Kidney capillary endothelial cell (primary cell): ENCODE data around the gene FAM20C.
"Not testable (repeated sequence)": the region's sequence is repeated elsewhere in the genome, so short reads cannot be mapped to it uniquely, and the experiment has no call there.

Experiments
- DNase-seq: peaks from one replicate; pipeline ENCODE4 v3.0.0-alpha.2; 2018; ENCODE audit warnings: low spot score

FAM20C gene

DNA sequence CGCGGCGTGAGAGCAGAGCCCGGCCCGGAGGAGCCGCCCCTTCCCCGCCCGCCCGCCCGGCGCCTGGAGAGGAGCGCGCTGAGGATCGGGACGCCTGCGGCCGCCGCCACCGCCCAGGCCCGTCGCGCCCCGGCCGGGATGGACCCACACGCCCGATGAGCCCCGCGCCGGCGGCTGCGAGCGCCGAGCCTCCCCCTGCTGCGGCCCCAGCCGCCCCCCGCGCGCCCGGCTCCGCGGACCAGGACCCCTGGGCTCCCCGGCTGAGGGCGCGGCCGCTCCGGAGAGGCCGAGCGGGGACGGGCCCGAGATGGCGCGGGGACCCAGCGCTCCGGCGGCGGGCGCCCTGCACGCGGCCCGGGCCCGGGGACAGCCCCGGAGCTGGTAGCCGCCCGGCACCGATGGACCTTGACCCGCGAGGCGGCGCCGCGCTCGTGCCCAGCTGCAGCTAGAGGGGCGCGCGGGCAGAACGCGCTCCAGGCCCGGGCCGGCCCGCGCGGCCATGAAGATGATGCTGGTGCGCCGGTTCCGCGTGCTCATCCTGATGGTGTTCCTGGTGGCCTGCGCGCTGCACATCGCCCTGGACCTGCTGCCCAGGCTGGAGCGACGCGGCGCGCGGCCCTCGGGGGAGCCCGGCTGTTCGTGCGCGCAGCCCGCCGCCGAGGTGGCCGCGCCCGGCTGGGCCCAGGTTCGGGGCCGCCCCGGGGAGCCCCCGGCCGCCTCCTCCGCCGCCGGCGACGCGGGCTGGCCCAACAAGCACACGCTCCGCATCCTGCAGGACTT is 520 bp downstream of the FAM20C start:
- no peak for DNase-seq

DNA sequence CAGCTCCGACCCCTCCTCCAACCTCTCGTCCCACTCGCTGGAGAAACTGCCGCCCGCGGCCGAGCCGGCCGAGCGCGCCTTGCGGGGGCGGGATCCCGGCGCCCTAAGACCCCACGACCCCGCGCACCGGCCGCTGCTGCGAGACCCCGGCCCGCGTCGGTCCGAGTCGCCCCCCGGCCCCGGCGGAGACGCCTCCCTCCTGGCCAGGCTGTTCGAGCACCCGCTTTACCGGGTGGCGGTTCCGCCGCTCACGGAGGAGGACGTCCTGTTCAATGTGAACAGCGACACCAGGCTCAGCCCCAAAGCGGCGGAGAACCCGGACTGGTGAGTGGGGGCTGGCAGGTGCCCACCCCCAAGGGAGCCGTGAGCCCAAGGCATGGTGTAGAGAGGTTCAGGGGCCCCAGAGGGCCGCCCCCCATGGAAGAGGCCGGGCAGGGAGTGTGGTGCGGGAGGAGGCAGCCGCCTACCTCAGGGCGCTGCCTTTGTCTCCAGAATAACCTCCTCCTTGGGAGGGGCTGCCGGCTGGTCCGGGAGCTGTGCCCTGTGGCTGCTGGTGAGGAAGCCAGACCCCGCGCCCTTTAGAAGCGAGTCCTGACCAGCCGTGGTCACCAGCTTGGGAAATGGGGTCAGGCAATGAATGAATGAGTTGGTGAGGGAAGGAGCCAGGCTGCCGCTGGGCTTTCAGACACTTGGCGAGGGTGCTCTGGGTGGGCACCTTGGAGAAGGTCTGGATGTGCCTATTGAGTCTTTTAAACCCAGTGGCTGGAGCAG is 1.3 kb downstream of the FAM20C start:
- no peak for DNase-seq

DNA sequence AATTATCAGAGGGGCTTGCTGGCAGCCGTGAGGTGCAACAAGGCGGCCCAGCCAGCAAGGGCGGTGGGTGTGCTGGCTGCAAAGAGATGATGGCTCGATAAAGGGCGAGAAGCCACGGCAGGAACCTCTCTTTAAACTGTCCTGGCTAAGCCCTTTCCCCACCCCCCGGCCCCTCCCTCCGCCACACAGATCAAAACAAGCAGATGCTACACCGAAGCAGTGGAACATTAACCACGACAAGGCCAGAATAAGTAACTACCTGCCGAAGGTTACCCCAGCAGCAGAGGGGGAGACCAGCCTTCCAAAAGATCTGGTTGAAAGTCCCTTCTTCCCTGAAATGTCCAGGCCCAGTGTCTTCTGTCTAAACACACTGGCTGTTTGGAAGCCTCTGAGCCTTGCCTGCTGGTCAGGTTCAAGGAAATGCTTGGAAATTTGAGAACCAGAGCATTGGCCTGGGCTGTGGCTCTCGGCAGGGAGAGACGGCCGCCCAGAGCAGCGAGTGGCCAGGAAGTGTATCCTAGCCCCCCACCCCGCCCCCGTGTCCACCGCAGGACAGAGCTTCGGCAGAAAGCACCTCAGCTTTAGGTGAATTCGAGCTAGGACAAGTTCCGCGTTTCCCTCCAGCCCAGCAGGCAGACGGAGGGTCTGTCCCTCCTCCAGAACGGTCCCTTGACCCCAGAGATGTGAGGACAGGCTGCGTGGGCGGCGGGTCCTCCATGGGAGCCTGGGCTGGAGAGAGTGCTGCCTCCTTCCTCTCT is 2.1 kb downstream of the FAM20C start:
- no peak for DNase-seq

DNA sequence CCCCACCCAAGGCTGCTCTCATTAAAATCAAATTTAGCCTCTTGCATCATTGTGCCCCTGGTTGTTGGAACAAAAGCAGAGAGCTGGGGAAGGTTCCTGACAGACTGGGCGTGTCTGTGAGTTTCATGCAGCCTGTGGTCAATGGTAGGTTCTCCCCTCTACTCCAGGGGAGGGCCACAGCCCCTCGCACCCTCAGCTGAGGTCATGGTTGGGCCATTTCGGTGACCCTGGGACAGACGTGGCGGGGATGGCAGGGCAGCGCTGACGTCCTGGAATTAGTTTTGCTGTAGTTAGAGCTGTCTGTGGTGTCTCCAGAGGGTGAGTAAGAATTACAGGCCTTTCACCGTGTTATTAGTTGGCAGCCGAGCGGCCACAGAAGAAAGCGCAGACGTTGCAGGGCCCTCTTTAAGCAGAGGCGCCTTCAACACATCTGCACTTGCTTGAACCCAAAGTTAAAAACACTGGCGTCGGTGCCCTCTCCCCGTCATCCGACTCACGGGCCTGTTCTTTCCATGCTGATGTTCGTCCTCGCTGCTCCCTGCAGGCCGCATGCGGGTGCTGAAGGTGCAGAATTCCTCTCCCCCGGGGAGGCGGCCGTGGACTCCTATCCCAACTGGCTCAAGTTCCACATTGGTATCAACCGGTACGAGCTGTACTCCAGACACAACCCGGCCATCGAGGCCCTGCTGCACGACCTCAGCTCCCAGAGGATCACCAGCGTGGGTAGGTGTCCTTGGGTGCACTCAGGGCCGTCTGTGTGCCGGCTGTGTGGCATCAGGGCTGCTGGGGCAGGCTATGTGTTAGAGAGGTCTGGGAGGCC is 2.8 kb downstream of the FAM20C start:
- no peak for DNase-seq

DNA sequence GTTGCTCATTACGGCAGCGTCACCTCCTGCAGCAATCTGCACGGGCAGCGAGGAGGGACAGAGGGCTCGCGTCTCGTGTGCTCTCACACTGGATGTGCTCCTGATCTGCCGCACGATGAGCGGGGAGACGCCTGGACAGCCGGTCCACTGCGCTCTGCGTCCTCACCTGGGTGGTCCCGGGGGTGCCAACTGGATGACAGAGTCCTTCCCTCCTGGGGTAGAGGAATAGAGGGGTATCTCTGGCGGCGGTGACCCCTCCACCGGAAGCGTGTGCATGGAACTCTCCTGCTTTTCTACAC is 3.4 kb downstream of the FAM20C start:
- no peak for DNase-seq

DNA sequence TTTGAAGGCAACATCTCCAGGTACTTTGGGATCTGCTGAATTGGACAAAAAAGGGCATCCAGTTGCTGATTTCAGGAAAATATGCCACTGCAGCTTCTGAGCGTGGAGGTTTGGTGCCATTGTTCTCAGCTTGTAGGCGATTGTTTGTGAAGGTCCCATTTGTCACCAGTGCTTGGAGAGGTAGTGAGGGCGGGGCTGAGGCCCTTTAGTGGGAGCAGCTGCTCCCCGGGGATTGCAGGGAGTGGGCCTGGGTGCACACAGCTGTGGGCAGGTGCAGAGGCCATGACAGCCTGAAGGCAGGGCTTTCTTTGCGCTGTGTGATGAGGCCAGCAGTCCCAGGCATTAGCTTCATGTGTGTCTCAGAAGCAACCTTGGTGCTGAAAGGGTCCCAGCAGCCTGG is 3.9 kb downstream of the FAM20C start:
- DNase-seq, result no peak

DNA sequence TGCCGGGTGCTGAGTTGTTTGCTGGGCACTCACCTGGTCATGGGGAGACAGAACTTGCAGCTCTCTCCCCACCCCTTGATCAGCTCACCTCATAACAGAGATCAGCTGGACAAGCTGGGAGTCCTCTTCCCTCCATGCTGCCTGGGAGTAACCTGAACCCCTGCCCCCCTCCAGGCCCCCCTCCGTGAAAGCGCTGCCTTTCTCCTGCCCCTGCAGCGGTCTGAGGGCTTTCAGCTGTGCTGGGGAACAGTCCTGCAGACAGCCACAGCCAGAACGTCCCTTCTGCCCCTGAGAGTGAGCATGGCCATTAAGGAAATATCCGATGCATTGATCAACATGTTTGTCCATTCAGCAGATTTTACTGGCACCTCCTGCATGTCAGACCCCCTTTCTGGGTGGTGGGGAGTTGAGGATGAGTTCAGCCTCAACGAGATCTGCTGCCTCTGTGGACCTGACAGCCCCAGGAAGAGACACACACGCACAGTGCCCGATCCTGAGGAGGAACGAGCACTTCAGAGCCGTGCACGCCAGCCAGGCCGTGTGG is 4.5 kb downstream of the FAM20C start:
- no peak for DNase-seq

DNA sequence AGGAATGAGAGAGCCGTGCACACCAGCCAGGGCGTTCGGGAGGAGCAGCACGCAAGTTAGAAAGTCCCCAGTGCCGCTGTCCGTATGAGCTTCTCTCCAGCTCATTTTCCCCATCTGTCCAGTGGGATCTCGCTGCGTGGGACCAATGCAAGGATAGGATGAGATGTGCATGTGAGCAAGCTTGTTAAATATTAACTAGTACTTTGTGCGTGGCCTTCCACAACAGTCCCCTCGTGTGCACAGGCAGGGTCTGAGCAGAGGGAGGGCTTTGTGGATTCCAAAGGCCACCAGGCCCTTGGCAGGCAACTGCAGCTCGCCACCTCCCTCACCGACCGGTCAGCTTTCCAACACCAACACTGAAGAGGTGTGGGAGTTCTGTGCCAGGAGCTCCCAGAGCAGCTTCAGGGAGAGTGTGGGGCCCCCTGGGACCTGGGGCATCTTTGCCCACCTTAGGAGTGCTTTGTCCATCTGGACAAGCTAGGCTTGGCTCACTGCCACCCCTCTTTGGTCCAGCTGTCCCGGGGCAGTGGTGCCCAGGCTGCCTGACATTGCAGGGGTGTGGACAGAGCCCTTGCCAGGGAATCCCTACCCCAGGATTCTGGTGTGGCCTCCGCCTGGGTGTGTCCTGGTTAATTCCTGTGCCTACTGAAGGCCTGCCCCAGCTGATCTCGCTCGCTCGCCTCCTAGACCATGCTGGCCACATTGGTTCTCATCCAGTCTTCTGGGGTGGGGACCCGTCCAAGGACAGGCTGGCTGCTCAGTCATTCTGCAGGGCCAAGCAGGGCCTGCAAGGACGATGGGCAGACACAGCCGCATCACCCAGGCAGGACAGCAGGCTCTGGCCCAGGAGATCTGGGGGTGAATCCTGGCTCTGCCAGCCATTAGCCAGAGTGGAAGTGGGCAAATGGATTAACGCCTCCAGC is 5.3 kb downstream of the FAM20C start:
- no peak for DNase-seq

DNA sequence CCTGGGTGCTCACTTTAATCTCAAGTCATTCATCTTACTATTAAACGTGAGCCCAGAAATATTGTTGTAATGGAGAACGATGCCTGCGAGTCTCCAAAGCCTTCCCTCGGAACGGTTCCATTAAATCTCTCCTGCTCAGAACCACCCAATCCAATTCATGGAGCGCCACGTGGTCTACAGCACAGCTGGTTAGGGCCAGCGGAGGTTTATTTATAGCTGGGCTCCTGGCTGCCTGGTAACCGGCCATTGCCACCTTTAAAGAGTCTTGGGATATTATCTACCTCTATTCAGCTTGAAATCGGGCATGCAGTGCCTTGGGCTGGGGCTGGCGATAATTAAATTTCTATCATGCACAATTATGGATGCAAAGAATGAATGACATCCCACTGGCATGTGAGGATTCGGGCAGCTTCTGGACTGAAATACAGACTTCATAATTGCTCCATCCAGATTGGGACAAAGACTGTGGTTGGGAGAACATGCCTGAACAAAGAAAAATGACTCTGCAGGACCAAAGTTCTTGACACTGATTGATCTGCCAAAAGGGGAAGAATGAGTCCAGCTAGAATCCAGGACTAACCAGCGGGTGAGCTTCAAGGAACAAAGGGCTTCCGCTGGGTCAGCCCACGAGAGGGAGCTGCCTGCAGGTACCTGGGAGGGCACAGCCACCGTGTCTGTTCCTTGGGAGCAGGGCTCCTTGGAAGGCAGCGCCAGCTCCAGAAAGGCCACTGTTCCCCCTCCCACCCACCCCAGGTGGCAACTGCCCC is 7.3 kb downstream of the FAM20C start:
- no peak for DNase-seq

DNA sequence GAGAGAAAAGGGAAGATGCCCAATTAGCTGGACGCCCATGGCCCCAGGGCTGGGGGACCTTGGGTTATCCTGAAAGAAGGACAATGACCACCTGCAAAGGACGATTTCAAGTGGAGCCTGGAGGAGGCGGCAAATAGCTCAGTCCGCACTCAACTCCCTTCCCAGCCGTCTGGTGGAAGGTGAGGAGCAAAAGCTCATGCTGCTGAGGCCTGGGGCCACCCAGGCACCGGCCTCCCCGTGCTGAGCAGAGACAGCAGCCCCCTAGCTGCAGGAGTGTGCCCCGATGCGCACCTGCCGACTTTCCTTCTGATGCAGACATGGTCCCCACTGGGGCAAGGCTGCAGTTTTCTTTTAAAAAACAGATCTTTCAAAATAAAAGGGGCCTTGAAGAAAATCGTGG is 7.9 kb downstream of the FAM20C start:
- no peak for DNase-seq

DNA sequence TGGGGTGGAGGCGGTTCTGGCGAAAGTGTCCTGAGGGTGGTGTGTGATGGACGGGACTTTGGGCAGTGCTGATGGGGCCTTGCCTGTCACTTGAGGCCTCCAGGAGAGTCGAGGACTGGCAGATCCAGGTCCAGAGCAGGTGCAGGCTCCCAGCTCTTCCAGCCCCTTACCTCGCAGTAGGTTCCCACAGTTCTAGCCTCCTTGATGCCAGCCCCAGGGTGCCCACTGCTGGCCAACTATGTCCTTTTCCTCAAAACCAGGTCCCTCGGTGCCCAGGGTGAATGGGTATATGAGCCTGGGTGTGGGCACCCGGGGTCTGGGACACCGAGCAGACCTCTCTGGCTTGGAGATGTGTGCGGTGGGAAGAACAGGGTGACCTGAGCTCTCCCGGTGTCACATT is 8.3 kb downstream of the FAM20C start:
- no peak for DNase-seq

DNA sequence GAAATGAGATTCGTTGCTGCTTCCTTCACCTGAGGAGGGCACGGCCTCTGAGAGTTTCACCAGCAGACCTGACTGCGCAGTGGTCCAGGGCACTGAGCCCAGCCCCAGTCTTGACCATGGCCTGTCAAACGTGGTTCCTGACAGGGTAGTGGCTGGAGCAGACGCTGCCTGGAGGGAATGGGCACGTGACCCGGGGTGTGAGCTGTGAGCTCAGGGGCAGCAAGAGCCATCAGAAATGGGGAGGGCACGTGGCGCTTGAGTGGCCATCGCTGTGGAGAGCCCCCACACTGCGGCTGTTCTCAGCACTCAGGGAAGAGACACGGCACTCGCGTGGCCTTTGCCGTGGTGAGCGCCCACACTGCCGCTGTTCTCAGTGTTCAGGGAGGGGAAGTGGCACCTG is 12.0 kb downstream of the FAM20C start:
- DNase-seq, result no peak

DNA sequence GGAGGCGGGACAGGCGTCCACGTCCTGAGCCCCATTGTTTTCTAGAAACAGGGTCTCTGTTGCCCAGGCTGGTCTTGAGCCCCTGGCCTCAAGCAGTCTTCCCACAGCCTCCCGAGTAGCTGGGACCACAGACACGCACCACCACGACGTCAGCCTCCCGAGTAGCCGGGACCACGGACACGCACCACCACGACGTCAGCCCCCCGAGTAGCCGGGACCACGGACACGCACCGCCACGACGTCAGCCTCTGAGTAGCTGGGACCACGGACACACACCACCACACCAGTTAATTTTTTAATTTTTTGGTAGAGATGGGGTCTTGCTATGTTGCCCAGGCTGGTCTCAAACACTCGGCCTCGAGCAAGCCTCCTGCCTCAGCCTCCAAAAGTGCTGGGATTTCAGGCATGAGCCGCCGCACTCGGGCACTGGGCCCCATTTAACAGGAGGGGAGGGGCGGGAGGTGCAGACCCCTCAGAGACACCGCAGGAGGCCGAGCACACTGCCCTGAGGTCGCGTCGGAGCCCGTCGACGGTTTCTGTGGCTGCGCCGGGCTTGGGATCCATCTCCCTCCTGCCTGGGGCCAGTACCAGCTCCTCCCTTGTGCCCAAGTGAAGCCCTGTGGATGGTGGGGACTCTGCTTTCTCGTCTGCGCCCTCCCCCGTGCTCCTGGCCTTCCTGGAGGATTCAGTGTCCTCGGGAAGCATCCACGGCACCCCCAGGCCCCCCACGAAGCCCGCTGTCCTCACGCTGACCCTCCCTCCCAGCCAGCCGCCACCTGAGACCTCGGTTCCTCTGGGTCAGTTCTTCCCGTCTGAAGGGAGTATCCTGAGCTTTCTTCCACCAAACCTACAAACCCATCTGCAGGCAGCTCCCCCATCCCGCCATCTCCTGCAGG is 13.0 kb downstream of the FAM20C start:
- DNase-seq, result no peak

DNA sequence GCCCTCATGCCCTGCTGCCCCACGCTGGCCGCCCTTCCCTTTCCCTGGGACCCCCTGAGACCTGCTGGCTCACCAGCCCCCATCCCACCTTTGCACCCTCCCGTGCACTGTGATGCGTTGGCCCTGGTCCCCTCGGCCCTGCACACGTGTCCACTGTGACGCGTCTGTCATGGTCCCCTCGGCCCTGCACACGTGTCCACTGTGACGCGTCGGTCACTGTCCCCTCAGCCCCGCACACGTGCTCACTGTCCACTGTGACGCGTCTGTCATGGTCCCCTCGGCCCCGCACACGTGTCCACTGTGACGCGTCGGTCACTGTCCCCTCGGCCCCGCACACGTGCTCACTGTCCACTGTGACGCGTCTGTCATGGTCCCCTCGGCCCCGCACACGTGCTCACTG is 14.0 kb downstream of the FAM20C start:
- not testable (repeated sequence) for DNase-seq

DNA sequence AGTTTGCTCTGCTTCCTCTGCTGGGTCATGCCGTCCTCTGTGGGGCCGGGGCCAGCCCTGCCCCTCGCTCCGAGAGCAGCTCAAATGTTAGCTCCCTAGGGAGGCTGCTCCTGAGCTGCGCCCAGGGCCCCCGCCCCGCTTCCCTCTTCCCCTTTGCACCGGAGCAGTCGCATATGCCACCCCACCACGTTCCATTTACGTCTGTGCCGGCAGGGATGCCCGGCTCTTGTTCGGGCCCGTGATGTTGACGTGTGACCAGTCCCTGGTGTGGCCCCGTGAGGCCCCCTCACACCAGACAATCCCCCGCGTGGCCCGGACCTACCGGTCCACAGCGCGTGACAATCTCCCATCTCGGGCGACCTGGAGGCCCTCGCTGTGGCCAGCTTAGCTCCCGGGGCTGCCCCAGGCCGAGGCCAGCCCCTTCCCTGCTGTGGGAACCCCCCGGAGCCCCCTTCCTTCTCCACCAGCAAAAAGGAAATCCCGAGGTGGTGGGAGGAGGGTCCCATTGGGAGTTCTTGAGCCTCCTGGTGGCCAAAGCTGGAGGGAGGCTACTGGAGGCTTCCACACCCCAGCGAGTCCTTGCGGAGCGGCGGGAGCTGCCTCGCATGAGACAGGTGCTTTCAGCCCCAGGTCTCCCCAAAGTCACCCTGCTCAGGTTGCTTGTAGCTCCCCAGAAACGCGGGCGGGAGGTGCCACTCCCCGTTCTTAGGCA is 15.2 kb downstream of the FAM20C start:
- DNase-seq, result no peak

DNA sequence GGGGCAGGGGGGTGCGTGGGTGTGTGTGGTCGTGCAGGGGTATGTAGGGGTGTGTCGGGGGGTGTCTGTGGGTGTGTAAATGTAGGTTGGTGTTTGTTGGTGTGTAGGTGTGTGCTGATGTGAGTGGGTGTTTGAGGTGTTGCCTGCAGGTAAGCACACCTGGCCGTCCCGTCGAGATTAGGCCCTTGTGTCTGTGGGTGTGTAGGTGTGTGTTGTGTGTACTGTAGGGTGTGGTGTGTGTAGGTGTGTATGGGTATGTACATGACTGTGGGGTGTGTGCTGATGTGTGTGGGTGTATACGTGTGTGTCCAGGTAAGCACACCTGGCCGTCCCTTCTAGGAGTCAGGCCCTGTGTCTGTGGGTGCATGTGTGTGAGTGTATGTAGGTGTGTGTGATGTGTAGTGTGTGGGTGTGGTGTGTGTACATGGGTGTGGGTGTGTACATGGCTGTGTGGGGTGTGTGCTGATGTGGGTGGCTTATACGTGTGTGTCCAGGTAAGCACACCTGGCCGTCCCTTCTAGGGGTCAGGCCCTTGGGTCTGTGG is 15.8 kb downstream of the FAM20C start:
- DNase-seq, result no peak

DNA sequence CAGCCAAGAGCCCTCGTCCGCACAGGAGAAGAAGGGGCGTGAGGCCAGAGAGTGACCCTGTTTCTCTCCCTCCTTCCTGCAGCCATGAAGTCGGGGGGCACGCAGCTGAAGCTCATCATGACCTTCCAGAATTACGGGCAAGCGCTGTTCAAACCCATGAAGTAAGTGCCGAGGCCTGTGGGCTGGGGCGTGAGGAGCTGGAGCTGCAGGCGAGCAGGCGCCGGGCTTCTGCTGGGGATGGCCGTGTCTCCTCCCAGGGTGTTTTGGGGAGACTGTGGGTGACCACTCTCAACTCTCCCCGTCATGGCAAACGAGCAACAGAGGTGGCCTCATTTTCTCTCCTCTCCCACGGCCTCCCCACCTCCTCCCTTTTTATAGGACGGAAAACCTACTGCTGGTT is 16.4 kb downstream of the FAM20C start:
- DNase-seq, result no peak

DNA sequence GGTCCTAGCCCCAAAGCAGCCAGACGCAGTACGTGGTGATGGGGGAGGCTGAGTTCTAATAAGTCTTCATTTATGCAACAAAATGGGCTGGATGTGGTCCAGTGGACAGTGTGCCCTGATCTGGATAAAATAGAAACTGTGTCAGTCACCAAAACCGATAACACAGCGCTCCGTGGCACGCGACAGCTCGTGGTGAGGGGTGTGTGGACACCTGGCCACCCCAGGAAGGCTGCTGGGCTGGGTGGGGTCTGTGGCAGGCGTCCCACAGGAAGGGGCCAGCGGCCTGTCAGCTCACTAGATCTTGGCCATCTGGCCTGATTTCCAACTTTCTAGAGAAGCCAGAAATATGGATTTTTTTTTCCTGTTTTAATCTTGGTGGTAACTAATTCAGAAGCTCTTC is 17.0 kb downstream of the FAM20C start:
- DNase-seq, result no peak
